ENCODE measurements around the gene USP10.

- TF ChIP-seq CTCF (IDR thresholded peaks at IDR 0.05) = no peak
- no peak for TF ChIP-seq EP300 (IDR thresholded peaks at IDR 0.05)
- no peak for TF ChIP-seq POLR2A (IDR thresholded peaks at IDR 0.05)
- no peak for TF ChIP-seq POLR2AphosphoS5 (IDR thresholded peaks at IDR 0.05)
Observed at GRCh38 chr16:84654238-84654637, 45.6 kb upstream of the USP10 start.
